H9 (cell line): ENCODE measurements around the gene TMEM147. TPM values are rescaled to one million over a fixed set of nuclear protein-coding genes. Genes with fewer than 3 reads are reported as not detected.

Source experiments
- DNase-seq: peaks from one replicate; pipeline ENCODE4 v3.0.0-alpha.2; 2017
- H2AFZ ChIP-seq: one replicate; pipeline ENCODE4 v1.6.1; 2013; ENCODE audit warnings: mild to moderate bottlenecking, low read length, control low read depth, moderate library complexity
- H2AK5ac ChIP-seq: 2 replicates; pipeline ENCODE4 v1.6.1; 2013; ENCODE audit warnings: low read length, control low read depth, mixed read lengths; ENCODE audit not compliant: insufficient read length
- H2BK120ac ChIP-seq: one replicate; pipeline ENCODE4 v1.6.1; 2013; ENCODE audit warnings: low read depth, mild to moderate bottlenecking, low read length, control low read depth, inconsistent platforms; ENCODE audit not compliant: poor library complexity, severe bottlenecking
- H2BK12ac ChIP-seq: 2 replicates; pipeline ENCODE4 v1.6.1; 2013; ENCODE audit warnings: low read length, control low read depth, mixed read lengths, low read depth; ENCODE audit not compliant: insufficient read length
- H2BK15ac ChIP-seq: 2 replicates; pipeline ENCODE4 v1.6.1; 2013; ENCODE audit warnings: low read depth, low read length, control low read depth
- H2BK20ac ChIP-seq: one replicate; pipeline ENCODE4 v1.6.1; 2013; ENCODE audit warnings: low read depth, mild to moderate bottlenecking, low read length, control low read depth, inconsistent platforms; ENCODE audit not compliant: poor library complexity, severe bottlenecking
- H2BK5ac ChIP-seq: 2 replicates; pipeline ENCODE4 v1.6.1; 2013; ENCODE audit warnings: low read length, control low read depth, mixed read lengths; ENCODE audit not compliant: insufficient read length
- H3K14ac ChIP-seq: 2 replicates; pipeline ENCODE4 v1.6.1; 2013; ENCODE audit warnings: low read length, control low read depth; ENCODE audit not compliant: insufficient read depth
- H3K18ac ChIP-seq: 2 replicates; pipeline ENCODE4 v1.6.1; 2013; ENCODE audit warnings: low read depth, mild to moderate bottlenecking, mixed read lengths, low read length, control low read depth; ENCODE audit not compliant: insufficient read length
- H3K23ac ChIP-seq: 2 replicates; pipeline ENCODE4 v1.6.1; 2013; ENCODE audit warnings: low read length, control low read depth, mixed read lengths, low read depth; ENCODE audit not compliant: insufficient read length
- H3K23me2 ChIP-seq: 2 replicates; pipeline ENCODE4 v1.6.1; 2013; ENCODE audit warnings: low read depth, mild to moderate bottlenecking, mixed read lengths, low read length, control low read depth; ENCODE audit not compliant: insufficient read length, poor library complexity, severe bottlenecking
- H3K27ac ChIP-seq: 2 replicates; pipeline ENCODE4 v1.5.1; 2013; ENCODE audit warnings: low read length, control low read depth, mixed read lengths, low read depth; ENCODE audit not compliant: insufficient read length
- H3K27me3 ChIP-seq: 2 replicates; pipeline ENCODE4 v1.6.1; 2013; ENCODE audit warnings: low read length, control low read depth, inconsistent platforms; ENCODE audit not compliant: insufficient read depth
- H3K4ac ChIP-seq: 2 replicates; pipeline ENCODE4 v1.6.1; 2013; ENCODE audit warnings: low read depth, mild to moderate bottlenecking, control low read depth, inconsistent platforms, low read length, moderate library complexity
- H3K4me1 ChIP-seq: 2 replicates; pipeline ENCODE4 v1.6.1; 2013; ENCODE audit warnings: low read length, control low read depth, inconsistent platforms; ENCODE audit not compliant: insufficient read depth
- H3K4me2 ChIP-seq: 2 replicates; pipeline ENCODE4 v1.6.1; 2013; ENCODE audit warnings: low read length, control low read depth, mixed read lengths; ENCODE audit not compliant: insufficient read length, insufficient read depth
- H3K56ac ChIP-seq: 2 replicates; pipeline ENCODE4 v1.6.1; 2013; ENCODE audit warnings: low read depth, mild to moderate bottlenecking, mixed read lengths, low read length, control low read depth; ENCODE audit not compliant: insufficient read length
- H3K79me1 ChIP-seq: 2 replicates; pipeline ENCODE4 v1.6.1; 2013; ENCODE audit warnings: low read depth, mild to moderate bottlenecking, moderate library complexity, low read length, control low read depth, inconsistent platforms; ENCODE audit not compliant: insufficient read depth, poor library complexity, severe bottlenecking
- H3K79me2 ChIP-seq: 2 replicates; pipeline ENCODE4 v1.6.1; 2013; ENCODE audit warnings: low read length, control low read depth, inconsistent platforms; ENCODE audit not compliant: insufficient read depth
- H3K9ac ChIP-seq: 2 replicates; pipeline ENCODE4 v1.6.1; 2013; ENCODE audit warnings: low read length, control low read depth, mixed read lengths; ENCODE audit not compliant: insufficient read length; ENCODE audit errors: extremely low read depth
- H3K9me3 ChIP-seq: one replicate; pipeline ENCODE4 v1.6.1; 2013; ENCODE audit warnings: low read depth, low read length, inconsistent platforms; ENCODE audit not compliant: control insufficient read depth
- H3T11ph ChIP-seq: one replicate; pipeline ENCODE4 v1.6.1; 2013; ENCODE audit warnings: mild to moderate bottlenecking, low read length, control low read depth, inconsistent platforms
- H4K20me1 ChIP-seq: one replicate; pipeline ENCODE4 v1.6.1; 2013; ENCODE audit not compliant: control insufficient read depth, insufficient read length, insufficient read depth
- H4K5ac ChIP-seq: 2 replicates; pipeline ENCODE4 v1.6.1; 2013; ENCODE audit warnings: low read depth, mild to moderate bottlenecking, mixed read lengths, low read length, control low read depth; ENCODE audit not compliant: insufficient read length
- H4K8ac ChIP-seq: replicated peaks from 2 replicates; pipeline ENCODE4 v1.6.1; 2013; ENCODE audit warnings: low read length, control low read depth, mixed read lengths, low read depth; ENCODE audit not compliant: insufficient read length
- H4K91ac ChIP-seq: 2 replicates; pipeline ENCODE4 v1.6.1; 2013; ENCODE audit warnings: low read depth, mild to moderate bottlenecking, moderate library complexity, mixed read lengths, low read length, control low read depth; ENCODE audit not compliant: insufficient read length
- H3K27ac Mint-ChIP-seq, 3 experiments: 2 replicates in 2 of 3; 3 replicates in 1 of 3; pipeline ENCODE4 v1.8.0; 2020 to 2021; ENCODE audit warnings: mixed read lengths in 3 of 3, mild to moderate bottlenecking in 1 of 3, moderate library complexity in 1 of 3
- H3K27me3 Mint-ChIP-seq: 2 replicates; pipeline ENCODE4 v1.8.0; 2021; ENCODE audit warnings: low read depth, mild to moderate bottlenecking, moderate library complexity, mixed read lengths
- H3K36me3 Mint-ChIP-seq, 3 experiments: 2 replicates in 2 of 3; 3 replicates in 1 of 3; pipeline ENCODE4 v1.8.0; 2020 to 2021; ENCODE audit warnings: low read depth in 3 of 3, mixed read lengths in 3 of 3; ENCODE audit not compliant: insufficient read depth in 1 of 3
- H3K4me1 Mint-ChIP-seq, 2 experiments: 2 replicates each; pipeline ENCODE4 v1.8.0; 2020; ENCODE audit warnings: mixed read lengths in 2 of 2
- H3K4me3 Mint-ChIP-seq, 2 experiments: 2 replicates in 1 of 2; 3 replicates in 1 of 2; pipeline ENCODE4 v1.8.0; 2020 to 2021; ENCODE audit warnings: mild to moderate bottlenecking in 2 of 2, mixed read lengths in 2 of 2, moderate library complexity in 1 of 2
- H3K9me3 Mint-ChIP-seq, 2 experiments: 2 replicates in 1 of 2; 3 replicates in 1 of 2; pipeline ENCODE4 v1.8.0; 2020; ENCODE audit warnings: mild to moderate bottlenecking in 2 of 2, mixed read lengths in 2 of 2, moderate library complexity in 1 of 2
- CTCF ChIP-seq: fragments of 200-600 bp; sonication (generic); conservative IDR thresholded peaks from 3 replicates; pipeline ENCODE4 v1.8.0; 2021; ENCODE audit warnings: antibody characterized with exemption, mild to moderate bottlenecking
- WGBS: extraction: QIAGEN DNeasy Blood & Tissue Kit; methylation state at CpG from one replicate; pipeline ENCODE4 v1.1.7; 2013; ENCODE audit warnings: missing lambda C conversion rate, low lambda C conversion rate, mixed read lengths; ENCODE audit not compliant: insufficient read length; ENCODE audit errors: extremely low coverage; 5-methylcytosine and 5-hydroxymethylcytosine counted together
- total RNA-seq: library from RNA; stranded (reverse); gene quantifications from 2 replicates; pipeline ENCODE4 v1.2.1, GENCODE V29; 2021

Gene TMEM147
- total RNA-seq, 1 experiment from 2014 or later, result 125 TPM

DNA sequence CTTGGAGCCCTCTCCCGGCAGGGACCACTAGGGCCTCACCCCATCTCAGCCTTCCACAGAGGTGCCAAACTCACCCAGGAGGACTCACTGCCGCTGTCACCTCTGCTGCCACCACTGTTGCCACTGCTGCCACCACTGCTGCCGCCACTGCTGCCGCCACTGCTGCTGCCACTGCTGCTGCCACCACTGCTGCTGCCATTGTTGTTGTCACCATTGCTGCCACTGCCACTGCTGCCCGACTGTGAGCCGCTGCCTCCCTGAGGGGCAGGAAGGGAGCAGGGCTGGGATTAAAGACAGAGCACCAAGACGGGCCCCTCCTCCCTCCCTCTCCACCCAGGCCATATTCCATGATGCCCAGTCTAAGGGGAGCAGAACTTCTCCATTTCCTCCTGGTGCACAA, 34.1 kb upstream of the TMEM147 start:
- Histone ChIP-seq H3K23me2 (peaks cover 12% of the 10 kb centered on the region), H3K9ac (no peak overlapping the region), H2BK15ac (no peak overlapping the region), H2BK12ac (no peak overlapping the region), H4K91ac (no peak overlapping the region), H3K18ac (no peak overlapping the region), H3K14ac (no peak overlapping the region), H2BK20ac (no peak overlapping the region), H3K4me2 (no peak overlapping the region), H3T11ph (no peak overlapping the region), H3K27ac (no peak overlapping the region), H2BK5ac (no peak overlapping the region), H2BK120ac (no peak overlapping the region), H3K4ac (no peak overlapping the region), H2AFZ (no peak overlapping the region), H3K56ac (no peak overlapping the region), H4K8ac (no peak overlapping the region), H3K79me1 (no peaks in the 10 kb centered on the region), H3K4me1 (no peaks in the 10 kb centered on the region), H4K20me1 (no peaks in the 10 kb centered on the region), H3K23ac (no peak overlapping the region), H3K79me2 (peaks cover 4% of the 10 kb centered on the region; the same call in 1 of the 2 replicates), H2AK5ac (no peak overlapping the region), H4K5ac (no peak overlapping the region), H3K9me3 (no peaks in the 10 kb centered on the region), H3K27me3 (no peaks in the 10 kb centered on the region; the same call in 1 of the 2 replicates)
- DNase-seq, result no peak
- TF ChIP-seq CTCF, result no peak
- H3K9me3 Mint-ChIP-seq, result no peaks in the 10 kb centered on the region
- H3K27me3 Mint-ChIP-seq, result peaks cover 26% of the 10 kb centered on the region
- peaks cover 22 to 40% of the 10 kb centered on the region in 2 experiments for H3K4me1 Mint-ChIP-seq
- H3K4me3 Mint-ChIP-seq, result no peak overlapping the region
- peaks cover 18 to 20% (median 20%) of the 10 kb centered on the region in 3 experiments for H3K36me3 Mint-ChIP-seq
- H3K27ac Mint-ChIP-seq, result no peak overlapping the region
- WGBS, result no CpG with 5 or more reads among the region's 7 CpGs
